ENCODE measurements around the gene TWIST2. TPM values are rescaled to one million over a fixed set of nuclear protein-coding genes. Genes with fewer than 3 reads are reported as not detected.
A peak's percentile ranks its signal among the peaks of the same experiment; 100 is the strongest.

TWIST2 gene
- total RNA-seq, 1 experiment from 2014 or later, result 0.22 TPM

GRCh38 chr2:238821944-238822670, 25.8 kb upstream of the TWIST2 start:
- no peak overlapping the region for H3K4me2 ChIP-seq (ENCODE audit: insufficient read depth, insufficient read length, low read length)
- no peaks in the 10 kb centered on the region for H3K79me2 ChIP-seq (ENCODE audit: insufficient read depth, low read length)
- no peak overlapping the region for H3K56ac ChIP-seq (ENCODE audit: insufficient read length, low read depth, low read length)
- no peak overlapping the region for H3K4ac ChIP-seq (ENCODE audit: low read depth, low read length)
- H4K20me1 ChIP-seq (ENCODE audit: control insufficient read depth, insufficient read depth, insufficient read length), result no peaks in the 10 kb centered on the region
- H3K9me3 ChIP-seq (ENCODE audit: control insufficient read depth, low read depth, low read length), result peaks cover 10% of the 10 kb centered on the region
- H2BK120ac ChIP-seq (ENCODE audit: low read depth, low read length, poor library complexity, severe bottlenecking), result no peak overlapping the region
- DNase-seq, result no peak
- H3K14ac ChIP-seq (ENCODE audit: insufficient read depth, low read length), result no peak overlapping the region
- no peak overlapping the region for H2BK12ac ChIP-seq (ENCODE audit: insufficient read length, low read depth, low read length)
- WGBS (ENCODE audit: extremely low coverage, insufficient read length, low lambda C conversion rate), result no CpG with 5 or more reads among the region's 10 CpGs
- Mint-ChIP-seq H3K27ac (peak overlapping the region in 1 of 3 experiments; percentile 19; a peak in 1 of 7 replicates), H3K36me3 (ENCODE audit: insufficient read depth in 1 of 3, low read depth in 3 of 3) (peaks cover 2 to 16% (median 2%) of the 10 kb centered on the region in 3 experiments; a peak in 4 of 7 replicates), H3K27me3 (ENCODE audit: low read depth) (peaks cover 56% of the 10 kb centered on the region), H3K4me3 (no peak overlapping the region), H3K9me3 (peaks cover 28 to 33% of the 10 kb centered on the region in 2 experiments), H3K4me1 (peaks cover 13 to 16% of the 10 kb centered on the region in 2 experiments)
- H3K18ac ChIP-seq (ENCODE audit: insufficient read length, low read depth, low read length), result no peak overlapping the region
- no peaks in the 10 kb centered on the region for H3K79me1 ChIP-seq (ENCODE audit: insufficient read depth, low read depth, low read length, poor library complexity, severe bottlenecking)
- H4K5ac ChIP-seq (ENCODE audit: insufficient read length, low read depth, low read length), result no peak overlapping the region
- H2BK15ac ChIP-seq (ENCODE audit: low read depth, low read length), result no peak overlapping the region
- H3K27me3 ChIP-seq (ENCODE audit: insufficient read depth, low read length), result no peaks in the 10 kb centered on the region
- no peak overlapping the region for H4K91ac ChIP-seq (ENCODE audit: insufficient read length, low read depth, low read length)
- no peak overlapping the region for H2BK5ac ChIP-seq (ENCODE audit: insufficient read length, low read length)
- no peak overlapping the region for H2BK20ac ChIP-seq (ENCODE audit: low read depth, low read length, poor library complexity, severe bottlenecking)
- no peak overlapping the region for H2AFZ ChIP-seq (ENCODE audit: low read length)
- no peaks in the 10 kb centered on the region for H3K4me1 ChIP-seq (ENCODE audit: insufficient read depth, low read length)
- H3T11ph ChIP-seq (ENCODE audit: low read length), result no peak overlapping the region
- no peak overlapping the region for H3K23ac ChIP-seq (ENCODE audit: insufficient read length, low read depth, low read length)
- no peak overlapping the region for H3K9ac ChIP-seq (ENCODE audit: extremely low read depth, insufficient read length, low read length)
- TF ChIP-seq, protein P1, sequence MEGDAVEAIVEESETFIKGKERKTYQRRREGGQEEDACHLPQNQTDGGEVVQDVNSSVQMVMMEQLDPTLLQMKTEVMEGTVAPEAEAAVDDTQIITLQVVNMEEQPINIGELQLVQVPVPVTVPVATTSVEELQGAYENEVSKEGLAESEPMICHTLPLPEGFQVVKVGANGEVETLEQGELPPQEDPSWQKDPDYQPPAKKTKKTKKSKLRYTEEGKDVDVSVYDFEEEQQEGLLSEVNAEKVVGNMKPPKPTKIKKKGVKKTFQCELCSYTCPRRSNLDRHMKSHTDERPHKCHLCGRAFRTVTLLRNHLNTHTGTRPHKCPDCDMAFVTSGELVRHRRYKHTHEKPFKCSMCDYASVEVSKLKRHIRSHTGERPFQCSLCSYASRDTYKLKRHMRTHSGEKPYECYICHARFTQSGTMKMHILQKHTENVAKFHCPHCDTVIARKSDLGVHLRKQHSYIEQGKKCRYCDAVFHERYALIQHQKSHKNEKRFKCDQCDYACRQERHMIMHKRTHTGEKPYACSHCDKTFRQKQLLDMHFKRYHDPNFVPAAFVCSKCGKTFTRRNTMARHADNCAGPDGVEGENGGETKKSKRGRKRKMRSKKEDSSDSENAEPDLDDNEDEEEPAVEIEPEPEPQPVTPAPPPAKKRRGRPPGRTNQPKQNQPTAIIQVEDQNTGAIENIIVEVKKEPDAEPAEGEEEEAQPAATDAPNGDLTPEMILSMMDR (conservative IDR thresholded peaks at IDR 0.05), result no peak
- no peak overlapping the region for H3K27ac ChIP-seq (ENCODE audit: insufficient read length, low read depth, low read length)
- H2AK5ac ChIP-seq (ENCODE audit: insufficient read length, low read length), result no peak overlapping the region
- no peaks in the 10 kb centered on the region for H3K23me2 ChIP-seq (ENCODE audit: insufficient read length, low read depth, low read length, poor library complexity, severe bottlenecking)
- no peak overlapping the region for H4K8ac ChIP-seq (replicated peaks; ENCODE audit: insufficient read length, low read depth, low read length)

Data from H9 (cell line).